ENCODE data around the gene AMPH.

DNA sequence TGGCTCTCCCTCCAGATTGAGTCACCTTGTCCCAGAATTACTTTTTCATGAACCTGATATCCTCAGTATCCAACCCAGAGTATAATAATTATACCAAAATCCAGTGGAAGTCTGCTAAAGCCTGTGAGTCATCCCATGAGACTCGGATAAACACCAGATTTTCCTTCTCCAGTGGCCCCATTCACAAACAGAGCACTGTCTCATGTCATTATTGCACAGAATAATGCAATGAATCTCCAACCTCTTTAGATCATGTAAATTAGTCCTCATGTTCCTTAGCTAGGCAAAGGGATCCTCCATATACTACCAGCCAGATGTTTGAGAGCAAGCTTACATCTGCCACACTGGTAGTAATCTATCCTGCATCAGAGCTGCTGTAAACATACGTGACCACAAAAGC is 89.0 kb downstream of the AMPH start:
- TF ChIP-seq CTCF (IDR thresholded peaks at IDR 0.05) (no peak), POLR2AphosphoS5 (IDR thresholded peaks at IDR 0.05) (no peak), POLR2A (IDR thresholded peaks at IDR 0.05) (no peak), EP300 (IDR thresholded peaks at IDR 0.05; ENCODE audit: low read depth) (no peak)

All from transverse colon (tissue), 4 donors.